Suprapubic skin (tissue), 3 donors: Measurements from ENCODE around the gene SVIL.

Experiments used
- POLR2A ChIP-seq, 2 donors: fragments of 450-650 bp; IDR thresholded peaks; one replicate each; pipeline ENCODE4 v1.6.1; 2017; ENCODE audit warnings: antibody characterized with exemption in 2 of 2, mild to moderate bottlenecking in 2 of 2, moderate library complexity in 2 of 2
- TF ChIP-seq, protein P1 (sequence below), 2 donors: fragments of 200-600 bp in 1 of 2; fragments of 450-650 bp in 1 of 2; sonication (generic) in 1 of 2; IDR thresholded peaks; one replicate each; pipeline ENCODE4 v1.5.1; 2016 to 2019; ENCODE audit warnings: antibody characterized with exemption in 2 of 2, mild to moderate bottlenecking in 1 of 2, moderate library complexity in 1 of 2

DNA sequence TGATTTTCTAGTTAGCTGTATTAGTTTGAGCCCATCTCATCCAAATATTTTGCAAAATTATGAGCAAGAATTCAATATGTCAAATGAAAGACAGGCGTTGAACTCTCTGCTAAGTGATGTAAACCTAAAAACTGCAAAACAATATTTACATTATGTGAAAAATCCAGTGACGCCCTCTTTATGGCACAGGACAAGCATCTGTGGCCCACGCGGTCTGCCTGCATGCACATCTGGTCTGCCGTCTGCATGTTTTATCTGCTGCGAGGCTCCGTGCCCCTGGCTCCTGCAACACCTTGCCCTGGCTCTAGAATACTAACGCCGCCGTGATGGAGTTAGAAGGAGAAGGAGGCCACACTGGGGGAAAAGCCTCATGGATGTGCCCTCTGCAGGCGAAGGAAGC is 142.0 kb downstream of the SVIL start:
- no peak for TF ChIP-seq POLR2A (IDR thresholded peaks at IDR 0.05)
- TF ChIP-seq, protein P1, sequence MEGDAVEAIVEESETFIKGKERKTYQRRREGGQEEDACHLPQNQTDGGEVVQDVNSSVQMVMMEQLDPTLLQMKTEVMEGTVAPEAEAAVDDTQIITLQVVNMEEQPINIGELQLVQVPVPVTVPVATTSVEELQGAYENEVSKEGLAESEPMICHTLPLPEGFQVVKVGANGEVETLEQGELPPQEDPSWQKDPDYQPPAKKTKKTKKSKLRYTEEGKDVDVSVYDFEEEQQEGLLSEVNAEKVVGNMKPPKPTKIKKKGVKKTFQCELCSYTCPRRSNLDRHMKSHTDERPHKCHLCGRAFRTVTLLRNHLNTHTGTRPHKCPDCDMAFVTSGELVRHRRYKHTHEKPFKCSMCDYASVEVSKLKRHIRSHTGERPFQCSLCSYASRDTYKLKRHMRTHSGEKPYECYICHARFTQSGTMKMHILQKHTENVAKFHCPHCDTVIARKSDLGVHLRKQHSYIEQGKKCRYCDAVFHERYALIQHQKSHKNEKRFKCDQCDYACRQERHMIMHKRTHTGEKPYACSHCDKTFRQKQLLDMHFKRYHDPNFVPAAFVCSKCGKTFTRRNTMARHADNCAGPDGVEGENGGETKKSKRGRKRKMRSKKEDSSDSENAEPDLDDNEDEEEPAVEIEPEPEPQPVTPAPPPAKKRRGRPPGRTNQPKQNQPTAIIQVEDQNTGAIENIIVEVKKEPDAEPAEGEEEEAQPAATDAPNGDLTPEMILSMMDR (IDR thresholded peaks at IDR 0.05) = no peak
